ENCODE data around the gene CAND1. TPM values are rescaled to one million over a fixed set of nuclear protein-coding genes. Genes with fewer than 3 reads are reported as not detected.

Gene CAND1
- total RNA-seq, 1 donor from 2014 or later: 219 TPM

DNA sequence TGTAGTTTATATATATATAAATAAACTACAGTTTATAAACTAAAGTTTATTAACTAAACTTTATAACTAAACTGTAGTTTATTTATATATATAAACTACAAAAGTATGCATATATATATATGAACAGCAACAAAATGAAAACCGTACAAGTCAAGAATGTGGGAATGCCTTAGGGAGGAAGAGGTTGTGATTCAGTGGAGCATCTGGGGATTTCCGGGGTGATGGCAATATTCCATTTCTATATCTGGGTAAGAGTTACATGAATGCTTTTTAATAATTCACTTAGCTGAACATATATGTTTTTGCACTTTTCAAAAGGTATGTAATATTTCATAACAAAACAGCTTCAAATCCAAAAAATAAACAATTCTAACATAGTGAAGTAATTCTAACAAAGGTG lies 30.1 kb upstream of the CAND1 start:
- peaks cover 10% of the 10 kb centered on the region for H3K9me3 Mint-ChIP-seq
- H3K27me3 Mint-ChIP-seq: no peaks in the 10 kb centered on the region
- H3K36me3 Mint-ChIP-seq: no peaks in the 10 kb centered on the region
- no peak overlapping the region for H3K27ac Mint-ChIP-seq
- TF ChIP-seq, protein P1, sequence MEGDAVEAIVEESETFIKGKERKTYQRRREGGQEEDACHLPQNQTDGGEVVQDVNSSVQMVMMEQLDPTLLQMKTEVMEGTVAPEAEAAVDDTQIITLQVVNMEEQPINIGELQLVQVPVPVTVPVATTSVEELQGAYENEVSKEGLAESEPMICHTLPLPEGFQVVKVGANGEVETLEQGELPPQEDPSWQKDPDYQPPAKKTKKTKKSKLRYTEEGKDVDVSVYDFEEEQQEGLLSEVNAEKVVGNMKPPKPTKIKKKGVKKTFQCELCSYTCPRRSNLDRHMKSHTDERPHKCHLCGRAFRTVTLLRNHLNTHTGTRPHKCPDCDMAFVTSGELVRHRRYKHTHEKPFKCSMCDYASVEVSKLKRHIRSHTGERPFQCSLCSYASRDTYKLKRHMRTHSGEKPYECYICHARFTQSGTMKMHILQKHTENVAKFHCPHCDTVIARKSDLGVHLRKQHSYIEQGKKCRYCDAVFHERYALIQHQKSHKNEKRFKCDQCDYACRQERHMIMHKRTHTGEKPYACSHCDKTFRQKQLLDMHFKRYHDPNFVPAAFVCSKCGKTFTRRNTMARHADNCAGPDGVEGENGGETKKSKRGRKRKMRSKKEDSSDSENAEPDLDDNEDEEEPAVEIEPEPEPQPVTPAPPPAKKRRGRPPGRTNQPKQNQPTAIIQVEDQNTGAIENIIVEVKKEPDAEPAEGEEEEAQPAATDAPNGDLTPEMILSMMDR (conservative IDR thresholded peaks at IDR 0.05): no peak
- H3K4me1 Mint-ChIP-seq (ENCODE audit: unreplicated experiment): peaks cover 4% of the 10 kb centered on the region
- no peak for DNase-seq (ENCODE audit: extremely low spot score, unreplicated experiment)
- H3K4me3 Mint-ChIP-seq: no peak overlapping the region

DNA sequence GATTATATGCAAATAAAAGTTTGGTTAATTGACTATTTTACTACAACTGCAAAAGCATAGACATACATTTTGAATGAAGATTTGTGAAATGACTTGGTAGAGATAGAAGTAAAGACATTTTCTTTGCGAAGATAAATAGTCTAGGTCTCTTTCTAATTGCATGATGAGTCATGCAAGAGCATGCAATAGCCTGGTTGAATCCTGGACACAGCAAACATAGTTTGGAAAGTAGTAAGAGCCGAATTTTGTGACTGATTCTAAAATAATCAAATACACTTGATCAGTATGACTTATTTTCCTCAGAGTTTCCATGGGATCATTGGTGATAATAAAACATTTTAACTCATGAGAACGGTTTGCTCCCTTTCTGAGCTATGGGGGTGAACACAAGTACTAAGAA lies 27.7 kb upstream of the CAND1 start:
- H3K27ac Mint-ChIP-seq: no peak overlapping the region

DNA sequence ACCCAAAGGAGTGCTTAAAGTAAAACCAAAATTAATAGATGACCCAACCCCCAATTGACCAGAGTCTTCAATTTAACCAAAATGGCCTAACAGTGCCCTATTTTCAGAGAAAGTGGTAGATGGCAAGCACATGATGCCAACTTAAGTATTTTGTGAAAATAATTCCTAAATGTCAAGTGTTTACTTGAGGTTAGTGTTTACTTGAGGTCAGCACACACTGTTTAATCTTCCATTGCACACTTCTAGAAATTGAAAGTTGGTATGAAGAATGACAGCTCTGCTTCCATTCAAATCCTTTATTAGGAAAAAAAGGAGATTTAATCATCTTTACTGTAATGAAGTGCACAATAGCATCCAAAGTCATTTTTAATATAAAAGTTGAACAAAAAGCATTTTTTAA lies 25.9 kb upstream of the CAND1 start:
- Mint-ChIP-seq H3K4me1 (ENCODE audit: unreplicated experiment) (no peaks in the 10 kb centered on the region), H3K36me3 (no peaks in the 10 kb centered on the region), H3K9me3 (no peaks in the 10 kb centered on the region), H3K27me3 (no peaks in the 10 kb centered on the region), H3K27ac (no peak overlapping the region), H3K4me3 (no peak overlapping the region)
- TF ChIP-seq, protein P1 (conservative IDR thresholded peaks at IDR 0.05): no peak
- DNase-seq (ENCODE audit: extremely low spot score, unreplicated experiment): no peak

More for the DNA sequence above, 27.7 kb upstream of the CAND1 start:
- DNase-seq (ENCODE audit: extremely low spot score, unreplicated experiment): no peak
- Mint-ChIP-seq H3K4me3 (no peak overlapping the region), H3K27me3 (no peaks in the 10 kb centered on the region), H3K4me1 (ENCODE audit: unreplicated experiment) (peaks cover 4% of the 10 kb centered on the region), H3K9me3 (no peaks in the 10 kb centered on the region), H3K36me3 (no peaks in the 10 kb centered on the region)
- TF ChIP-seq, protein P1 (conservative IDR thresholded peaks at IDR 0.05): no peak

DNA sequence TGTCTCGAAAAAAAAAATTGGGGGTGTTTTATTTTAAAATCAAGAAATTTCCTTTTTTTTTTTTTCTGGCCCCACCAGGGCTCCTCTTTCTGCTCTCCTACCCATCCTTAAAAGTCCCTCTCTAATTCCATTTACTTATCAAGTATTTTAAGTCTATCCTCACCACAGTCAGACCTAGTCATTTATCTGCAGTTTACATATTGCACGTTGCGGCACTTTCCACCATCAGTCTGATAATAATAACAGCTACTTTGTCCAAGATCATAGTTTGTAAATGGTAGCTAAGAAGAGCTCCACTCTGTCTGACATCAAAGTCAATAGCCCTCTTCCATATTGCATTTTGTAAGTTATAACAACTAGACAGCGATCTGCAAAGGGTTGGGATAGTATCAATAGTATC lies 23.6 kb upstream of the CAND1 start:
- Mint-ChIP-seq H3K9me3 (no peaks in the 10 kb centered on the region), H3K36me3 (no peaks in the 10 kb centered on the region), H3K4me3 (no peak overlapping the region), H3K4me1 (ENCODE audit: unreplicated experiment) (no peaks in the 10 kb centered on the region), H3K27ac (no peak overlapping the region), H3K27me3 (no peaks in the 10 kb centered on the region)
- TF ChIP-seq, protein P1 (conservative IDR thresholded peaks at IDR 0.05): no peak
- DNase-seq (ENCODE audit: extremely low spot score, unreplicated experiment): no peak

DNA sequence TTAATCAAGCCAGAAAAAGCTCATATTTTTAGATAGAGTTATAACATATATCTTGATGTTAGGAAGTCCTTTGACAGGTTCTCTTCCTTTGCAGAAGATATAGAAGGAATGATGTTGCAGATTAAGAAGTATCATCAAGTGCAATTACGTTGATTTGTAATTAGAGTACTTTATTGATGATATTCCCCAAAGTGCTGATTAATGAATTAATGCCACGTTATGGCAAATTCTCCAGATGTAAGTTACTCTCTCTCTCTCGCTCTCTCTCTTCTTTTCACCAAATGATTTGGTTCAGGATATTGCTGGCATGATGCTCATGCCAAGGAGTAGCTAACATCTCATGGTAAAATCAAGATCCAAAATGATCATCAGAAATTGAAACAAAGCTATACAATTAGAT lies 18.1 kb upstream of the CAND1 start:
- no peaks in the 10 kb centered on the region for H3K4me1 Mint-ChIP-seq (ENCODE audit: unreplicated experiment)
- H3K36me3 Mint-ChIP-seq: no peaks in the 10 kb centered on the region
- H3K9me3 Mint-ChIP-seq: no peaks in the 10 kb centered on the region
- DNase-seq (ENCODE audit: extremely low spot score, unreplicated experiment): no peak
- H3K27me3 Mint-ChIP-seq: no peaks in the 10 kb centered on the region
- H3K27ac Mint-ChIP-seq: no peak overlapping the region
- no peak overlapping the region for H3K4me3 Mint-ChIP-seq
- TF ChIP-seq, protein P1 (conservative IDR thresholded peaks at IDR 0.05): no peak

Data from type B pancreatic cell (in vitro differentiated cells).